Smooth muscle cell (in vitro differentiated cells): ENCODE results near the gene SPRY4. TPM values are rescaled to one million over a fixed set of nuclear protein-coding genes. Genes with fewer than 3 reads are reported as not detected.

Experiments
- DNase-seq: peaks from one replicate; lab custom pipeline; 2025; ENCODE audit not compliant: unreplicated experiment; lab: John Stamatoyannopoulos, UW
- H2AFZ ChIP-seq: fragments of 200-600 bp; sonication (generic); 2 replicates; pipeline ENCODE4 v1.6.0; 2016; ENCODE audit warnings: antibody characterized with exemption, low read depth, mild to moderate bottlenecking
- H3F3A ChIP-seq: fragments of 200-600 bp; sonication (generic); 2 replicates; pipeline ENCODE4 v1.6.0; 2017; ENCODE audit warnings: antibody characterized with exemption, low read depth
- H3K27ac ChIP-seq: fragments of 200-600 bp; sonication (generic); 2 replicates; pipeline ENCODE4 v1.5.1; 2016; ENCODE audit warnings: low read depth, mild to moderate bottlenecking
- H3K27me3 ChIP-seq: fragments of 200-600 bp; sonication (generic); 2 replicates; pipeline ENCODE4 v1.6.1; 2016; ENCODE audit warnings: low read depth, mild to moderate bottlenecking
- H3K36me3 ChIP-seq: fragments of 200-600 bp; sonication (generic); 2 replicates; pipeline ENCODE4 v1.5.1; 2016; ENCODE audit warnings: low read depth
- H3K4me1 ChIP-seq: fragments of 200-600 bp; sonication (generic); 2 replicates; pipeline ENCODE4 v1.5.1; 2016; ENCODE audit warnings: low read depth
- H3K4me2 ChIP-seq: fragments of 200-600 bp; sonication (generic); 2 replicates; pipeline ENCODE4 v1.6.0; 2016; ENCODE audit warnings: mild to moderate bottlenecking
- H3K4me3 ChIP-seq: fragments of 200-600 bp; sonication (generic); 2 replicates; pipeline ENCODE4 v1.5.1; 2016; ENCODE audit warnings: mild to moderate bottlenecking
- H3K79me2 ChIP-seq: fragments of 200-600 bp; sonication (generic); 2 replicates; pipeline ENCODE4 v1.6.0; 2016; ENCODE audit warnings: low read depth, mild to moderate bottlenecking
- H3K9ac ChIP-seq: fragments of 200-600 bp; sonication (generic); 2 replicates; pipeline ENCODE4 v1.6.0; 2016; ENCODE audit warnings: low read depth
- H3K9me3 ChIP-seq: fragments of 200-600 bp; sonication (generic); replicated peaks from 2 replicates; pipeline ENCODE4 v1.5.1; 2016; ENCODE audit warnings: low read depth
- H4K20me1 ChIP-seq: fragments of 200-600 bp; sonication (generic); 2 replicates; pipeline ENCODE4 v1.6.0; 2016; ENCODE audit warnings: low read depth
- CTCF ChIP-seq: fragments of 200-600 bp; sonication (generic); IDR thresholded peaks from 2 replicates; pipeline ENCODE4 v1.5.1; 2017; ENCODE audit warnings: borderline replicate concordance, mild to moderate bottlenecking, antibody characterized with exemption; ENCODE audit not compliant: insufficient read depth, poor library complexity, severe bottlenecking
- WGBS: methylation state at CpG from one replicate; pipeline ENCODE4 v1.1.7; 2016; ENCODE audit warnings: low lambda C conversion rate; 5-methylcytosine and 5-hydroxymethylcytosine counted together
- polyA plus RNA-seq: library from polyadenylated mRNA; unstranded; fragments of >200 nt; fragmentation: Nextera tagmentation; extraction: Ambion mirVana; gene quantifications from 2 replicates; pipeline ENCODE4 v1.2.1, GENCODE V29; 2016
- total RNA-seq: library from RNA; depleted of rRNA; stranded (reverse); fragments of >200 nt; gene quantifications from 2 replicates; pipeline ENCODE4 v1.2.3, GENCODE V29; 2014

The SPRY4 gene
- total and polyA plus RNA-seq, 2 experiments from 2014 or later: 49.3 to 74.2 TPM

GRCh38 chr5:142356716-142357468 lies 32.1 kb upstream of the SPRY4 start:
- H3F3A ChIP-seq: no peaks in the 10 kb centered on the region
- H3K4me2 ChIP-seq: peak overlapping the region; percentile 82
- H3K27ac ChIP-seq: peak overlapping the region; percentile 98
- H3K36me3 ChIP-seq: no peaks in the 10 kb centered on the region
- H3K79me2 ChIP-seq: no peaks in the 10 kb centered on the region
- H2AFZ ChIP-seq: peak overlapping the region; percentile 61
- peak overlapping the region; percentile 61 for H3K4me3 ChIP-seq
- WGBS: under 1% methylated on average over 50 of the region's 82 CpGs
- peak; percentile 81 for DNase-seq
- H3K27me3 ChIP-seq: no peaks in the 10 kb centered on the region
- H3K4me1 ChIP-seq: peaks cover 15% of the 10 kb centered on the region
- TF ChIP-seq CTCF: no peak
- no peaks in the 10 kb centered on the region for H3K9me3 ChIP-seq
- H4K20me1 ChIP-seq: no peaks in the 10 kb centered on the region
- peak overlapping the region; percentile 95 for H3K9ac ChIP-seq

DNA sequence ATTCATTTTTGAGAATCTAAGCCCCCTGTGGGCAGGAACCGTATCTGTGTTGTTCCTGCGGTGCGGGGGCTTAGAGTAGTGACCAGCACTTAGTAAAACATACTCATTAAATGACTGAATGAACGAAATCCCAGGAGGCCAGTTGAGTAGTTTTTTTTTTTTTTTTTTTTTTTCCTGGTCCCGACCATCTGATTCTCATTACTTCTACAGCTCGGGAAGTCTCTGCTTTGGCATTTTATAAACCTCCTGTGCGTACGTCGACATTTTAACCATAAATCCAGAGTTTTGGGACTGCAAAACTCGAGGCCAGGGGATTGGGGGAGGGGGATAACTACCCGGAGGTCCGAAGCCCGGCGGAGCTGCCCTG lies 31.5 kb upstream of the SPRY4 start:
- Histone ChIP-seq H3K9me3 (no peaks in the 10 kb centered on the region), H3K4me1 (peaks cover 15% of the 10 kb centered on the region), H3K9ac (peak overlapping the region; percentile 95), H3K27ac (peak overlapping the region; percentile 98), H3K79me2 (no peaks in the 10 kb centered on the region), H3K36me3 (no peaks in the 10 kb centered on the region), H3K27me3 (no peaks in the 10 kb centered on the region), H2AFZ (peak overlapping the region; percentile 61), H3K4me3 (peak overlapping the region; percentile 61), H3K4me2 (peak overlapping the region; percentile 82), H3F3A (no peaks in the 10 kb centered on the region), H4K20me1 (no peaks in the 10 kb centered on the region)
- no peak for DNase-seq
- 5% methylated on average over 11 of the region's 14 CpGs for WGBS
- no peak for TF ChIP-seq CTCF

GRCh38 chr5:142353071-142353472 lies 28.3 kb upstream of the SPRY4 start:
- H3K4me2 ChIP-seq: no peak overlapping the region
- H3K9me3 ChIP-seq: no peaks in the 10 kb centered on the region
- WGBS: 69% methylated on average over 4 of the region's 4 CpGs
- no peak overlapping the region for H3K4me3 ChIP-seq
- no peaks in the 10 kb centered on the region for H3K36me3 ChIP-seq
- no peaks in the 10 kb centered on the region for H4K20me1 ChIP-seq
- no peaks in the 10 kb centered on the region for H3F3A ChIP-seq
- no peak for TF ChIP-seq CTCF
- no peaks in the 10 kb centered on the region for H3K79me2 ChIP-seq
- no peak overlapping the region for H3K27ac ChIP-seq
- H2AFZ ChIP-seq: no peak overlapping the region
- no peaks in the 10 kb centered on the region for H3K27me3 ChIP-seq
- H3K4me1 ChIP-seq: peaks cover 9% of the 10 kb centered on the region
- DNase-seq: no peak
- no peak overlapping the region for H3K9ac ChIP-seq

DNA sequence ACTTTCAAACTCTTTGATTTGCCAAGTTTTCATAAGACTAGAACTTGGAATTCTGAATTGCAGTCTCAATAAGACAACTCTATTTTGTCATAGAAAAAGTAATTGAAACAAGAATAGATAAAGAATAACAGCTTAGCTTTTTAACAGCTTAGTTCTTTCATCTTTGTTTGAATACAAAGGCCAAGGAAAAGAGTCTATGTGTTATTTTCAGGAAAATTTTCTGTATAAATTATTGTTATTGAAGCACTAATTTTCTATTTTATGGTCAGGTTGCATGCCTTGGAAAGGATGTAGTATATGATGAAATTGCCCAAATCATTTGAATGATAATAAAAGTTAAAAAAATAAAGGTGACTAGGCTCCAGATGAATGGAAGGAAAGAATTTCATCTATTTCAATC lies 25.2 kb upstream of the SPRY4 start:
- no peak for DNase-seq
- H3K4me3 ChIP-seq: no peak overlapping the region
- H4K20me1 ChIP-seq: no peaks in the 10 kb centered on the region
- no peak overlapping the region for H2AFZ ChIP-seq
- peaks cover 4% of the 10 kb centered on the region for H3K9me3 ChIP-seq
- no peak overlapping the region for H3K27ac ChIP-seq
- no peaks in the 10 kb centered on the region for H3F3A ChIP-seq
- no peaks in the 10 kb centered on the region for H3K79me2 ChIP-seq
- no peak overlapping the region for H3K9ac ChIP-seq
- H3K27me3 ChIP-seq: no peaks in the 10 kb centered on the region
- TF ChIP-seq CTCF: no peak
- no peaks in the 10 kb centered on the region for H3K4me1 ChIP-seq
- peaks cover 8% of the 10 kb centered on the region for H3K36me3 ChIP-seq
- no peak overlapping the region for H3K4me2 ChIP-seq
